ENCODE measurements around the gene HSFX2. TPM values are rescaled to one million over a fixed set of nuclear protein-coding genes. Genes with fewer than 3 reads are reported as not detected.
"Not testable (repeated sequence)": the region's sequence is repeated elsewhere in the genome, so short reads cannot be mapped to it uniquely, and the experiment has no call there.

The HSFX2 gene
- total RNA-seq, 2 experiments from 2014 or later = 0.29 TPM; not detected in 1

GRCh38 chrX:149628280-149628679, 33.2 kb upstream of the HSFX2 start:
- Mint-ChIP-seq H3K4me1 (ENCODE audit: low read depth) (peaks cover 58% of the 10 kb centered on the region), H3K27ac (no peak overlapping the region), H3K4me3 (no peak overlapping the region), H3K36me3 (no peaks in the 10 kb centered on the region), H3K9me3 (no peaks in the 10 kb centered on the region), H3K27me3 (no peaks in the 10 kb centered on the region)
- CTCF ChIA-PET = no interaction called here
- no peak for DNase-seq
- intact Hi-C loops (cut with micrococcal nuclease) = no loop called here
- POLR2A ChIA-PET = no interaction called here

DNA sequence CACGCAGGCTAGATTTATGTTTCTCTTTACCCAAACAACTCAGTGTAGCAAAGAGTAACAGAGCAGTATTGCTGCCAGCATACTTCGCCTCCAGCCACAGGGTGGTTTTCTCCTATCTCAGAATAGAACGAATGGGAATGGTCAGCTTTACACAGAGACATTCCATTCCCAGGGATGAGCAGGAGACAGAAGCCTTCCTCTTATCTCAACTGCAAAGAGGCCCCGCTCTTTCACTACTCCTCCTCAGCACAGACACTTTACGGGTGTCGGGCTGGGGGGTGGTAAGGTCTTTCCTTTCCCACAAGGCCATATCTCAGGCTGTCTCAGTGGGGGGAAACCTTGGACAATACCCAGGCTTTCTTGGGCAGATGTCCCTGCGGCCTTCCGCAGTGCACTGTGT, 31.7 kb upstream of the HSFX2 start:
- CTCF ChIA-PET; DNase-seq; H3K9me3 Mint-ChIP-seq; H3K4me3 Mint-ChIP-seq; POLR2A ChIA-PET; H3K27me3 Mint-ChIP-seq; intact Hi-C loops (cut with micrococcal nuclease); H3K27ac Mint-ChIP-seq; H3K36me3 Mint-ChIP-seq: not testable (repeated sequence)
- H3K4me1 Mint-ChIP-seq (ENCODE audit: low read depth) = peaks cover 55% of the 10 kb centered on the region

GRCh38 chrX:149619662-149620061, 24.5 kb upstream of the HSFX2 start:
- H3K27ac Mint-ChIP-seq; H3K27me3 Mint-ChIP-seq; H3K4me3 Mint-ChIP-seq; H3K9me3 Mint-ChIP-seq; intact Hi-C loops (cut with micrococcal nuclease); CTCF ChIA-PET; H3K4me1 Mint-ChIP-seq (ENCODE audit: low read depth); H3K36me3 Mint-ChIP-seq; DNase-seq; POLR2A ChIA-PET: not testable (repeated sequence)

DNA sequence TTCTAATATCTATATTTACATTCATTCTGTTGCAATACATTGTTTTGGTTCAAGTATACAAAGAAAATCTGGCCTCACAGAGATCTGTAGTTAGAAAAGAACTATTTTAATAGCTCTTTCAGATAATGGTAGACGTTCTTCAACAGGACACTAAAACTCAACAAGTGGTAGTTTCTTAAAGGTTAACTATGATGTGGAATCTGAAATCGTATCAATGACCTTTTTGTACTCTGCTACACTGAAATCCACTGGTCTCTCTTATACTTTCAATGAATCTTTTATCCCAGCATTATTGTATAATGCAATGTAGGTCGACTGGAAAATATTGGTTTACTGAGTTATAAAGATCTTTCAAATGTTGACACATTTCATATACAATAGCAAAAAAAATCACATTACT, 23.8 kb upstream of the HSFX2 start:
- H3K4me1 Mint-ChIP-seq (ENCODE audit: low read depth) = peaks cover 4% of the 10 kb centered on the region
- ChIA-PET CTCF (no interaction called here), POLR2A (no interaction called here)
- no peaks in the 10 kb centered on the region for H3K9me3 Mint-ChIP-seq
- no peak for DNase-seq
- no peaks in the 10 kb centered on the region for H3K27me3 Mint-ChIP-seq
- H3K27ac Mint-ChIP-seq = no peak overlapping the region
- no peaks in the 10 kb centered on the region for H3K36me3 Mint-ChIP-seq
- intact Hi-C loops (cut with micrococcal nuclease) = no loop called here
- no peak overlapping the region for H3K4me3 Mint-ChIP-seq

DNA sequence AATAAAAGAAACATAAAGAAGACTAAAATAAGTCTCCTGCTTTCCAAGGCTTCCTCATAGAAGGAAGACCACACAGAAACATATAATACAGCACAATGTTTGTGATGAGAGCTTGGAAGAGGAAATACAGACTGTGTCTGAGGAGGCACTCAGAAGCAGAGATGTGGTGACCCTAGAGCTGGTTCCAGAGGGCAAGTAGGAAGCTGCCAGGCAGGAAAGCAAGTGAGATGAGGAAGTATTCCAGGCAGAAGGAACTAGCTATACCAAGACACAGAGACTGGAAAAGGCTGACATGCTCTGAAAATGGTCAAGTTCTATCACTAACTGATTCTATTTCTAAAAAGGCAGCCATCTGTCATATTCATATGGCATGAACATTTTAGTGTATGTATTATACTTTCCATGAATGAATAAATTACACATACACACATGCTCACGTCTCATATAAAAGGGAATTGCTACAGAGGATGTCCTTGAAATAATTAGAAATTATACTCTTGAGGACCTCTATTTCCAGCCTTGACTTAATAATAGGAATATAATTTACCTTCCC, 16.6 kb upstream of the HSFX2 start:
- Mint-ChIP-seq H3K4me1 (ENCODE audit: low read depth) (no peaks in the 10 kb centered on the region), H3K9me3 (no peaks in the 10 kb centered on the region), H3K36me3 (no peaks in the 10 kb centered on the region), H3K4me3 (no peak overlapping the region), H3K27ac (no peak overlapping the region), H3K27me3 (no peaks in the 10 kb centered on the region)
- ChIA-PET CTCF (no interaction called here), POLR2A (no interaction called here)
- intact Hi-C loops (cut with micrococcal nuclease) = no loop called here
- DNase-seq = no peak

GRCh38 chrX:149610511-149610910, 15.4 kb upstream of the HSFX2 start:
- intact Hi-C loops (cut with micrococcal nuclease) = no loop called here
- Mint-ChIP-seq H3K4me1 (ENCODE audit: low read depth) (no peaks in the 10 kb centered on the region), H3K9me3 (no peaks in the 10 kb centered on the region), H3K27me3 (no peaks in the 10 kb centered on the region), H3K36me3 (peaks cover 2% of the 10 kb centered on the region), H3K27ac (no peak overlapping the region), H3K4me3 (no peak overlapping the region)
- no peak for DNase-seq
- CTCF ChIA-PET = no interaction called here
- POLR2A ChIA-PET = no interaction called here

DNA sequence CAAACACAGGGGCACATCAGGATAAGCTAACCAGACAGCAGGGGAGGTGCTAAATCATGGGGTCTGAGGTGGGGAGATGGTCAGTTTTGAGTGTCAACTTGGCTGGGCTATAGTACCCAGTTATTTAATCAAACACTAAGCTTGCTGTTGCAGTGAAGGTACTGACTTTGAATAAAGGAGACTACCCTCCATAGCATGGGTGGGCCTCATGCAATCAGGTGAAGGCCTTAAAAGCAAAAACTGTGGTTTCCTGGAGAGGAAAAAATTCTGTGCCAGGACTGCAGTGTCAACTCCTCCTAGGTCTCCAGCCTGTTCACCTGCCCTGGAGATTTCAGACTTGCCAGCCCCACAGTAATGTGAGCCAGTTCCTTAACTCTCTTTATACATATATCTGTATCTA, 12.6 kb upstream of the HSFX2 start:
- peaks cover 4% of the 10 kb centered on the region for H3K36me3 Mint-ChIP-seq

DNA sequence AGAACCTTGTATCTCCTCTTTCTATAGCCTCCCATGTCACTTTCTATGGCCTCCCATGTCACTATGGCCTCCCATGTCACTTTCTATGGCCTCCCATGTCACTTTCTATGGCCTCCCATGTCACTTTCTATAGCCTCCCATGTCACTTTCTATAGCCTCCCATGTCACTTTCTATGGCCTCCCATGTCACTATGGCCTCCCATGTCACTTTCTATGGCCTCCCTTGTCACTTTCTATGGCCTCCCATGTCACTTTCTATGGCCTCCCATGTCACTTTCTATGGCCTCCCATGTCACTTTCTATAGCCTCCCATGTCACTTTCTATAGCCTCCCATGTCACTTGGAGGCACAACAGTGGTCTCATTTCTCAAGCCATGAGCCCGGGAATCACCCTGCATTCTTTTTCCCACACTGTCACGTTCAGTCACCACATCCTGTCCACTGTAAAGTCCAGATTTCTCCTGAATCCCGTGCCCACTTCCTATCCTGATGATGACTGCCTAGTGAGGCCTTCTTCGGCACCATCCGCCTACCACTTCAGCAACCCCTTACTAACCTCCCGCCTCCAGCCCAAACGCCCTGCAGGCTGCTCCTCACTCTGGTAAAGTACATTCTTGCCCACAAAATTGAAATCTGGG, 10.3 kb upstream of the HSFX2 start:
- POLR2A ChIA-PET; H3K9me3 Mint-ChIP-seq; H3K4me1 Mint-ChIP-seq (ENCODE audit: low read depth); CTCF ChIA-PET; H3K27ac Mint-ChIP-seq; intact Hi-C loops (cut with micrococcal nuclease); DNase-seq; H3K27me3 Mint-ChIP-seq; H3K4me3 Mint-ChIP-seq; H3K36me3 Mint-ChIP-seq: not testable (repeated sequence)

More for the DNA sequence above, 12.6 kb upstream of the HSFX2 start:
- no peaks in the 10 kb centered on the region for H3K27me3 Mint-ChIP-seq
- intact Hi-C loops (cut with micrococcal nuclease) = no loop called here
- ChIA-PET POLR2A (no interaction called here), CTCF (no interaction called here)
- no peak overlapping the region for H3K4me3 Mint-ChIP-seq
- no peaks in the 10 kb centered on the region for H3K9me3 Mint-ChIP-seq
- H3K27ac Mint-ChIP-seq = no peak overlapping the region
- no peaks in the 10 kb centered on the region for H3K4me1 Mint-ChIP-seq (ENCODE audit: low read depth)
- no peak for DNase-seq

GRCh38 chrX:149598603-149599002, 3.5 kb upstream of the HSFX2 start:
- H3K36me3 Mint-ChIP-seq; POLR2A ChIA-PET; CTCF ChIA-PET; DNase-seq; H3K4me3 Mint-ChIP-seq; H3K27me3 Mint-ChIP-seq; H3K4me1 Mint-ChIP-seq (ENCODE audit: low read depth); intact Hi-C loops (cut with micrococcal nuclease); H3K9me3 Mint-ChIP-seq; H3K27ac Mint-ChIP-seq: not testable (repeated sequence)

DNA sequence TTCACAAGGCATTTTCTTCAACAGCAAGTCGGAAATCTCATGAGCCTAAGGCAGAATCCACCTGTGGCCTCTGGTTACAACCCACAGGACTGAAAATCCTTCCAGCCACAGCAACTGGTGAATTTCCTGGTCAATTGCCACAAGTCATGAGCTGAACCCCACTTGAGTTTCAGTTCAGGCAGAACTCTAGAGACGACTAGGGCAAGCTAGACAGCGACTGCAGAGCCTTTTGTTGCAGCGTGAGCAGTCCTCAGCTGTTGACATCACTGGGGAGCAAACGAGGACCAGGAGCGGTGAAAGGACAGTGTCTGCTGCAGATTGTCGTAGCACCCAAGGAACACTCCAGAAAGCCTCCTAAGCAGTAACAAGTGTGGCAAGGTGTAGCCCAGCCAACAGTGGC, 829 bp upstream of the HSFX2 start:
- DNase-seq; H3K36me3 Mint-ChIP-seq; POLR2A ChIA-PET; H3K4me3 Mint-ChIP-seq; intact Hi-C loops (cut with micrococcal nuclease); H3K9me3 Mint-ChIP-seq; H3K27me3 Mint-ChIP-seq; H3K4me1 Mint-ChIP-seq (ENCODE audit: low read depth); CTCF ChIA-PET; H3K27ac Mint-ChIP-seq: not testable (repeated sequence)

DNA sequence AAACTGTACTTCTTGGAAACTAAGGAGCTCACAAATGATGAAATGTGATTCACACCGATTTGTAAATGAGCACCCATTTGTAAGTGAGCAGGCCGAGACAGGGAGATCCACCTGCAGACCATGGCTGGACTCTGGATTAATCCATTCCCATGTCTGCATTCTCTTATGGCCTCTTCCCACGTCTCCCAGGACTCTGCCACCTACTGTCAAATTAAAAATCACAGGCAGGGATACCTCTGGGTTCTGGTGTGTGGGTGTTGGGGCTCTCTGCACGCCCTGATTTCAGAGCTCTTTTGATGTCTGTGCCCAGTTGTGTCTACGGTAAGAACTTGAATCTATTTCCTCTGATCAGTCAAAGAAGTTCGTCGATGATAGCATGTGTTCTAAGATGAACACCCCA, 4.1 kb downstream of the HSFX2 start:
- DNase-seq; POLR2A ChIA-PET; intact Hi-C loops (cut with micrococcal nuclease); H3K36me3 Mint-ChIP-seq; H3K4me1 Mint-ChIP-seq (ENCODE audit: low read depth); H3K27ac Mint-ChIP-seq; H3K27me3 Mint-ChIP-seq; H3K4me3 Mint-ChIP-seq; CTCF ChIA-PET; H3K9me3 Mint-ChIP-seq: not testable (repeated sequence)

DNA sequence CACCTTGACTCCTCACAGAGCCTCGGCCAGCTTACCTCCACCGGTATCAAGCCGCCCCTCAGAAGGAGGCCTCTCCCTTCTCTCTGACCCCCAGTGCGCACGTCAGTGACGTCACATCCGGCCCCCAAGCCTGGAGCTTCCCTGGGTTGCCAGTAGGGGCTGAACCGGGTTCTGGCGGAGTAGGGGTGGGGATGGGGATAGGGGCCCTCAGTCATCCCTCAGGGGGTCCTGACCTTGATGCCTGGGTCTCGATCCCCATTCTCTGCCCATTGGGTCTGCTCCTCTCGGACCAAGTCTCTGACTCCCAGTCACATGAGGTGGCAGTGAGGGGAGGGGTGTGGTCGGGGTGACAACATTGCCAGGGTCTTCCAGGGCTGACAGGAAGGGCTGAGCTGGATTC, 7.8 kb downstream of the HSFX2 start, which contains the start of gene MAGEA9B:
Gene MAGEA9B (minus strand): TSS at position 101 of the 400 bp plus-strand sequence. CDS start 4,280 bp downstream, outside the sequence.
- intact Hi-C loops (cut with micrococcal nuclease); H3K4me1 Mint-ChIP-seq (ENCODE audit: low read depth); H3K4me3 Mint-ChIP-seq; DNase-seq; CTCF ChIA-PET; H3K9me3 Mint-ChIP-seq; H3K27ac Mint-ChIP-seq; H3K36me3 Mint-ChIP-seq; H3K27me3 Mint-ChIP-seq; POLR2A ChIA-PET: not testable (repeated sequence)

GRCh38 chrX:149585631-149586030, 9.5 kb downstream of the HSFX2 start:
- intact Hi-C loops (cut with micrococcal nuclease); H3K4me3 Mint-ChIP-seq; DNase-seq; H3K36me3 Mint-ChIP-seq; H3K4me1 Mint-ChIP-seq (ENCODE audit: low read depth); CTCF ChIA-PET; H3K9me3 Mint-ChIP-seq; H3K27me3 Mint-ChIP-seq; POLR2A ChIA-PET; H3K27ac Mint-ChIP-seq: not testable (repeated sequence)

All from activated CD4-positive, alpha-beta memory T cell treated with anti-CD3 and anti-CD28 coated beads for 36 hours (primary cell).